Activated CD4-positive, alpha-beta memory T cell treated with anti-CD3 and anti-CD28 coated beads for 36 hours (primary cell): ENCODE results near the gene MET. TPM values are rescaled to one million over a fixed set of nuclear protein-coding genes. Genes with fewer than 3 reads are reported as not detected.
"Not testable (repeated sequence)": the region's sequence is repeated elsewhere in the genome, so short reads cannot be mapped to it uniquely, and the experiment has no call there.

Experiments used
- CTCF ChIA-PET: fragments of 350-600 bp; sonication (Branson Sonifier 250); formaldehyde crosslinking; loops from one replicate; lab custom pipeline; 2021; ENCODE audit warnings: antibody characterized with exemption, inconsistent platforms; lab: Charles Lee
- POLR2A ChIA-PET: fragments of 350-600 bp; sonication (Branson Sonifier 250); formaldehyde crosslinking; loops from one replicate; lab custom pipeline; 2021; ENCODE audit warnings: antibody characterized with exemption; lab: Charles Lee
- DNase-seq: peaks from one replicate; pipeline ENCODE4 v3.0.0-alpha.2; 2020
- H3K27ac Mint-ChIP-seq: one replicate; pipeline ENCODE4 v1.8.0; 2021; ENCODE audit warnings: mixed read lengths
- H3K27me3 Mint-ChIP-seq: one replicate; pipeline ENCODE4 v1.8.0; 2021; ENCODE audit warnings: mixed read lengths
- H3K36me3 Mint-ChIP-seq: one replicate; pipeline ENCODE4 v1.8.0; 2021; ENCODE audit warnings: mixed read lengths
- H3K4me1 Mint-ChIP-seq: one replicate; pipeline ENCODE4 v1.8.0; 2021; ENCODE audit warnings: low read depth, mixed read lengths
- H3K4me3 Mint-ChIP-seq: one replicate; pipeline ENCODE4 v1.8.0; 2021; ENCODE audit warnings: mild to moderate bottlenecking, mixed read lengths
- H3K9me3 Mint-ChIP-seq: one replicate; pipeline ENCODE4 v1.8.0; 2021; ENCODE audit warnings: mixed read lengths
- intact Hi-C: fragments of 100-400 bp; cut with micrococcal nuclease; formaldehyde crosslinking; loops from one replicate; pipeline ENCODE4 v1.15.1; 2023
- total RNA-seq, 2 experiments: library from RNA; stranded (reverse); gene quantifications; one replicate each; pipeline ENCODE4 v1.2.3, GENCODE V29; 2021

The MET gene
- total RNA-seq, 2 experiments from 2014 or later = 1.4 to 1.8 TPM

DNA sequence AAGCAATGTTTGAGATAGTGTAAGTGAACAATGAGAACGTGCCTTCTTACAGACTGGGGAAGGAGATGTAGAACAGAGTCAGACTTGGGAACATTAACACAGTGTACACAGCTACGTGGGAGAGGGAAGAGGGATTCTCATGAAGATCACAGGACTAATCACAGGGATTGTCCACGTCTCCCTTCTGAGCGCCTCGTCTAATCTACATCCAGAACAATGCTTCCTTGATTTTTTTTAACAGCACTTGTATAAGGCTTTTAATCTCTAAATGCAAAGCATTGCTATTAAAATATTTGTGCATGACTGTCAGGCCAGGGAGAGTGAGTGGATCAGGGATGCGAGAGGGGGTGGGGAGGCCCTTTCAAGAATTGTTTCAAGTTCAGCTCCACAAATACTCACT, 62.7 kb downstream of the MET start:
- Mint-ChIP-seq H3K9me3 (no peaks in the 10 kb centered on the region), H3K4me3 (no peak overlapping the region), H3K27ac (no peak overlapping the region), H3K4me1 (no peaks in the 10 kb centered on the region), H3K36me3 (no peaks in the 10 kb centered on the region), H3K27me3 (peaks cover 14% of the 10 kb centered on the region)
- ChIA-PET CTCF (interaction anchor here (0.7 to 1.1 kb wide), 2 partner anchors 18 to 52 kb away, joined by 3 to 4 read pairs; no protein-coding TSS in a partner anchor), POLR2A (no interaction called here)
- intact Hi-C loops = no loop called here
- DNase-seq = no peak

GRCh38 chr7:116736927-116737715, 65.1 kb downstream of the MET start:
- CTCF ChIA-PET = no interaction called here
- no peak for DNase-seq
- no peaks in the 10 kb centered on the region for H3K36me3 Mint-ChIP-seq

DNA sequence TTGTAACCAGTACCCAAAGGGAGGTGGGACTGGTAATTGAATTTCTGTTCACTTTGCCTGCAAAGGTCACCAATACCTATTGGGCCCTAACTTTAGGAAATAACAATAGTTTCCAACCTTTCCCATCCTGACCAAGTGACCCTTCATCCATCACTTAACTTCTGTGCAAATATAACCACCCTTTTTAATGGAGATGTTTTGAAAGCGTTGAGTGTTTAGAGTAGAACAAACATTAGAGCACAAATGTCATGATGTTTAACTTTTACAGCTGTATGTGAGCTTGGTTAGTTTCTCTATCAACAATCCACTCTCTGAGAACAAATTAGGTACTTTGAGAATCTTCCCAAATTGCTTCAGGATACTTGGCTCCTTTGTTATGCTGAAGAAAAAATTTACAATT, 66.4 kb downstream of the MET start:
- POLR2A ChIA-PET = no interaction called here
- Mint-ChIP-seq H3K36me3 (no peaks in the 10 kb centered on the region), H3K27ac (no peak overlapping the region), H3K9me3 (no peaks in the 10 kb centered on the region), H3K4me3 (no peak overlapping the region), H3K4me1 (no peaks in the 10 kb centered on the region), H3K27me3 (peaks cover 24% of the 10 kb centered on the region)
- DNase-seq = no peak
- intact Hi-C loops = no loop called here
- CTCF ChIA-PET = no interaction called here

More at GRCh38 chr7:116736927-116737715, 65.1 kb downstream of the MET start:
- POLR2A ChIA-PET = no interaction called here
- no peaks in the 10 kb centered on the region for H3K9me3 Mint-ChIP-seq
- H3K4me1 Mint-ChIP-seq = no peaks in the 10 kb centered on the region
- H3K4me3 Mint-ChIP-seq = no peak overlapping the region
- peaks cover 20% of the 10 kb centered on the region for H3K27me3 Mint-ChIP-seq
- intact Hi-C loops = no loop called here
- no peak overlapping the region for H3K27ac Mint-ChIP-seq

- ChIA-PET CTCF (no interaction called here), POLR2A (no interaction called here)
- Mint-ChIP-seq H3K27ac (no peak overlapping the region), H3K4me1 (no peaks in the 10 kb centered on the region), H3K27me3 (peaks cover 24% of the 10 kb centered on the region), H3K36me3 (no peaks in the 10 kb centered on the region), H3K9me3 (no peaks in the 10 kb centered on the region), H3K4me3 (no peak overlapping the region)
- no peak for DNase-seq
- intact Hi-C loops = no loop called here
Observed at GRCh38 chr7:116739307-116739706, 67.3 kb downstream of the MET start.

DNA sequence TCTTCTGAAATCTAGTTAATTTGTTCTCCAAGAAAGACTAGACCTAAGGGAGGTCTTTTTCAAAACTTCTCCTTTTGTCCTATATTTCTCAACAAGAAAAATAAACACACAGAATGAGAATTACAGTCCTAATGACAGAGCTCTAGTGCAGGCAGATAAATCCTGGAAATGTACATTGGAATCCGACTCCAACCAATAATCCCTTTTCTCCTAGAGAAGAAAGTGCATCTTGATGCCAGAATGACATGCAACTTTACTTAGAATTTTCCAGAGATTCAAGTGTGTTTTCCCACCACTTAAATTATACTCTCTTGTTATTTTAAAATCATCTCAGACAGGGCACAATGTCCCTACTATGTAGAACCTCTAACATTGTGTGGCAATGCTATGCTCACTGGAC, 68.2 kb downstream of the MET start:
- Mint-ChIP-seq H3K36me3 (no peaks in the 10 kb centered on the region), H3K4me1 (no peaks in the 10 kb centered on the region), H3K27ac (no peak overlapping the region), H3K4me3 (no peak overlapping the region), H3K9me3 (no peaks in the 10 kb centered on the region), H3K27me3 (peaks cover 24% of the 10 kb centered on the region)
- no peak for DNase-seq
- POLR2A ChIA-PET = no interaction called here
- intact Hi-C loops = no loop called here
- CTCF ChIA-PET = no interaction called here

GRCh38 chr7:116740755-116741462, 68.9 kb downstream of the MET start:
- Mint-ChIP-seq H3K4me1 (no peaks in the 10 kb centered on the region), H3K4me3 (no peak overlapping the region), H3K27me3 (peaks cover 23% of the 10 kb centered on the region), H3K27ac (no peak overlapping the region), H3K9me3 (no peaks in the 10 kb centered on the region), H3K36me3 (no peaks in the 10 kb centered on the region)
- DNase-seq = no peak
- POLR2A ChIA-PET = no interaction called here
- intact Hi-C loops = no loop called here
- CTCF ChIA-PET = no interaction called here

- ChIA-PET CTCF (no interaction called here), POLR2A (no interaction called here)
- H3K4me1 Mint-ChIP-seq = no peaks in the 10 kb centered on the region
- no peak overlapping the region for H3K4me3 Mint-ChIP-seq
- H3K27ac Mint-ChIP-seq = no peak overlapping the region
- peaks cover 23% of the 10 kb centered on the region for H3K27me3 Mint-ChIP-seq
- no peak for DNase-seq
- H3K9me3 Mint-ChIP-seq = no peaks in the 10 kb centered on the region
- no peaks in the 10 kb centered on the region for H3K36me3 Mint-ChIP-seq
- intact Hi-C loops = no loop called here
Observed at GRCh38 chr7:116741625-116742316, 69.8 kb downstream of the MET start.

DNA sequence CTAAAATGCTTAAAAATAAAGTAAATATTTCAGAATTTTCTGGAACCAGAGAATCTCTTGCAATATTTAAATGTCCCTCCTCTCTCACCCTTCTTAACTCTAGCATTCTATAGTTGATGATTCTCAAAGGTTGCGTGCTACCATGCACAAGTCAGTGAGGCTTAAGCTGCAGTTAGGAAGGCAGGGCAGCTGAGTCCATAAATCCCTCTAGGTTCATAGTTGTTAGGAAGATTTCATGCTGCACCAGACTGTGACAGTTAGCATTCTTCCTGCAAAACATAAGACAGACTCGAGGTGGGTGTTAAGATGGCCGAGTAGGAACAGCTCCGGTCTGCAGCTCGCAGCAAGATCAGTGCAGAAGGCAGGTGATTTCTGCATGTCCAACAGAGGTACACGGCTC, 70.6 kb downstream of the MET start:
- no peak for DNase-seq
- intact Hi-C loops = no loop called here
- ChIA-PET POLR2A (no interaction called here), CTCF (no interaction called here)
- Mint-ChIP-seq H3K4me1 (no peaks in the 10 kb centered on the region), H3K27ac (no peak overlapping the region), H3K9me3 (peaks cover 8% of the 10 kb centered on the region), H3K4me3 (no peak overlapping the region), H3K36me3 (no peaks in the 10 kb centered on the region), H3K27me3 (peaks cover 26% of the 10 kb centered on the region)

GRCh38 chr7:116743835-116744234, 71.8 kb downstream of the MET start:
- H3K27ac Mint-ChIP-seq, H3K4me3 Mint-ChIP-seq, intact Hi-C loops, POLR2A ChIA-PET, H3K36me3 Mint-ChIP-seq, H3K4me1 Mint-ChIP-seq, DNase-seq, CTCF ChIA-PET: not testable (repeated sequence)
- Mint-ChIP-seq H3K27me3 (peaks cover 22% of the 10 kb centered on the region), H3K9me3 (peaks cover 10% of the 10 kb centered on the region)

GRCh38 chr7:116746388-116746787, 74.4 kb downstream of the MET start:
- POLR2A ChIA-PET, H3K4me3 Mint-ChIP-seq, H3K36me3 Mint-ChIP-seq, CTCF ChIA-PET, H3K4me1 Mint-ChIP-seq, H3K27ac Mint-ChIP-seq, DNase-seq, intact Hi-C loops: not testable (repeated sequence)
- peaks cover 12% of the 10 kb centered on the region for H3K27me3 Mint-ChIP-seq
- H3K9me3 Mint-ChIP-seq = peaks cover 16% of the 10 kb centered on the region

DNA sequence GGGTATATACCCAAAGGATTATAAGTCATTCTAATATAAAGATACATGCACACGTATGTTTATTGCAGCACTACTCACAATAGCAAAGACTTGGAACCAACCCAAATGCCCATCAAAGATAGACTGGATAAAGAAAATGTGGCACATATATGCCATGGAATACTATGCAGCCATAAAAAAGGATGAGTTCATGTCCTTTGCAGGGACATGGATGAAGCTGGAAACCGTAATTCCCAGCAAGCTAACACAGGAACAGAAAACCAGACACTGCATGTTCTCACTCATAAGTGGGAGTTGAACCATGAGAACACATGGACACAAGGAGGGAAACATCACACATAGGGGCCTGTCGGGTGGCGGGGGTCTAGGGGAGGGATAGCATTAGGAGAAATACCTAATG, 79.1 kb downstream of the MET start:
- CTCF ChIA-PET, POLR2A ChIA-PET, H3K27me3 Mint-ChIP-seq, H3K27ac Mint-ChIP-seq, H3K4me3 Mint-ChIP-seq, H3K4me1 Mint-ChIP-seq, intact Hi-C loops, DNase-seq, H3K36me3 Mint-ChIP-seq: not testable (repeated sequence)
- H3K9me3 Mint-ChIP-seq = peaks cover 16% of the 10 kb centered on the region

- POLR2A ChIA-PET = no interaction called here
- H3K9me3 Mint-ChIP-seq = peaks cover 10% of the 10 kb centered on the region
- DNase-seq = no peak
- CTCF ChIA-PET = interaction anchor here (1.4 kb wide), 1 partner anchor 18 kb away, joined by 4 read pairs; no protein-coding TSS in a partner anchor
- H3K4me1 Mint-ChIP-seq = no peaks in the 10 kb centered on the region
- H3K4me3 Mint-ChIP-seq = no peak overlapping the region
- H3K36me3 Mint-ChIP-seq = no peaks in the 10 kb centered on the region
- intact Hi-C loops = no loop called here
- H3K27me3 Mint-ChIP-seq = peaks cover 2% of the 10 kb centered on the region
- no peak overlapping the region for H3K27ac Mint-ChIP-seq
Observed at GRCh38 chr7:116752305-116753074, 80.5 kb downstream of the MET start.
